Ovary (tissue), 9 donors: ENCODE data around the gene PODNL1. TPM values are rescaled to one million over a fixed set of nuclear protein-coding genes. Genes with fewer than 3 reads are reported as not detected.

ENCODE experiments used
- DNase-seq, 5 donors: peaks; one replicate each; pipeline ENCODE4 v3.0.0-alpha.2; 2019 to 2020
- H3K27ac ChIP-seq, 2 donors: fragments of 200-600 bp; one replicate each; pipeline versions ENCODE4 v1.5.1 to v1.8.0; 2019 to 2022
- H3K27me3 ChIP-seq: fragments of 200-600 bp; one replicate; pipeline ENCODE4 v1.8.0; 2022
- H3K36me3 ChIP-seq: fragments of 200-600 bp; sonication (generic); one replicate; pipeline ENCODE4 v1.5.1; 2019
- H3K4me1 ChIP-seq: one replicate; pipeline ENCODE4 v1.8.1; 2013; ENCODE audit warnings: mild to moderate bottlenecking, moderate library complexity; ENCODE audit not compliant: insufficient read depth
- H3K4me3 ChIP-seq: fragments of 200-600 bp; sonication (generic); one replicate; pipeline ENCODE4 v1.5.1; 2017
- H3K9me3 ChIP-seq, 2 donors: fragments of 200-600 bp in 1 of 2; sonication (generic) in 1 of 2; one replicate each; pipeline versions ENCODE4 v1.5.1 to v1.8.1; 2013 to 2019; ENCODE audit warnings: mild to moderate bottlenecking in 1 of 2, moderate library complexity in 1 of 2
- CTCF ChIP-seq, 3 donors: fragments of 450-650 bp in 2 of 3; fragments of 200-600 bp in 1 of 3; IDR thresholded peaks; one replicate each; pipeline versions ENCODE4 v1.5.1 to v1.8.0; 2016 to 2022; ENCODE audit warnings: antibody characterized with exemption in 3 of 3, mild to moderate bottlenecking in 1 of 3
- EP300 ChIP-seq: sonication (generic); formaldehyde crosslinking; IDR thresholded peaks from one replicate; pipeline ENCODE4 v1.6.1; 2017; ENCODE audit warnings: antibody characterized with exemption
- POLR2A ChIP-seq: fragments of 450-650 bp; IDR thresholded peaks from one replicate; pipeline ENCODE4 v1.6.1; 2017; ENCODE audit warnings: antibody characterized with exemption, mild to moderate bottlenecking, moderate library complexity
- WGBS, 3 donors: extraction: QIAGEN DNeasy Blood & Tissue Kit in 1 of 3; methylation state at CpG; one replicate each; pipeline versions ENCODE4 v1.1.5 to v1.1.7; 2013 to 2017; 5-methylcytosine and 5-hydroxymethylcytosine counted together
- intact Hi-C, 4 donors: fragments of 100-400 bp; cut with DNase I; formaldehyde crosslinking; loops; one replicate each; pipeline versions ENCODE4 v1.11.0 to v1.15.1; 2022 to 2023
- polyA plus RNA-seq, 2 donors: library from polyadenylated mRNA; stranded (reverse); fragments of 200-250 nt in 1 of 2; fragments of 350-450 nt in 1 of 2; fragmentation: Illumina TruSeq in 1 of 2; extraction: RNeasy Lipid Tissue Mini Kit (QIAGEN cat#74804) in 1 of 2; gene quantifications; one replicate each; pipeline ENCODE4 v1.2.3, GENCODE V29; 2013 to 2014
- total RNA-seq, 7 donors: library from RNA; depleted of rRNA in 2 of 7; stranded (reverse); fragments of >200 nt in 2 of 7; fragmentation: NEBNext Ultra II Directional in 3 of 7; extraction: Animal tissue kit (Norgen Biotek cat#: 25700) in 3 of 7; gene quantifications; one replicate each; pipeline versions ENCODE4 v1.1.0 to v1.2.4, GENCODE V29; 2016 to 2023
- donor health status: DM: no; HTN: no; CAD: no; lungs with moderate emphysema.
- donor health status: DM: no; HTN: no; CAD: no.
- donor health status: Bipolar disorder and iron deficiency.
- donor health status: DM: yes; HTN: yes; CAD: no.
- donor health status: DM: no; HTN: no; CAD: no.
- donor health status: DM: yes; HTN: yes; CAD: no.

The PODNL1 gene
- total and polyA plus RNA-seq, 9 donors: 0.48 to 3.8 (median 1.4) TPM

DNA sequence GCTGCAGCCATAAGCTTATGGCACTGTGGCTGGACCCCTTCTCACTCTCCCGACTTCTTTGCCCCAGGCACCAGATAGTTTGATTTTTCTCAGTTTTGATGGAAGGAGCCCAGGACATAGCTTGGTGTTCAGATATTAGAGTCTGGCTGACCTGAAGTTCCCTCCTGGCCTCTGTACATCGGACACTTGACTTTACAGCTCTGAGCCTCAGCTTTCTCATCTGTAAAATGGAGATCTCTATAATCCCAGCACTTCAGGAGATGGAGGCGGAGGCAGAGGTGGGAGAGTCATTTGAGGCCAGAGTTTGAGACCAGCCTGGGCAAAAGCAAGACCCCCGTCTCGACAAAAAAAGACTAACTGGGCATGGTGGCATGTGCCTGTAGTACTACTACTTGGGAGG is 31.3 kb downstream of the PODNL1 start:
- intact Hi-C loops: no loop called here
- Histone ChIP-seq H3K27ac (peak overlapping the region in 1 of 2 donors; percentile 67), H3K9me3 (no peaks in the 10 kb centered on the region), H3K36me3 (no peaks in the 10 kb centered on the region), H3K4me1 (peaks cover 6% of the 10 kb centered on the region), H3K4me3 (peak overlapping the region; percentile 80), H3K27me3 (no peaks in the 10 kb centered on the region)
- TF ChIP-seq CTCF (IDR thresholded peaks at IDR 0.05) (no peak), EP300 (no peak), POLR2A (no peak)
- 82 to 85% (median 83%) methylated on average over 5 of the region's 5 CpGs for WGBS, 3 donors
- no peak for DNase-seq

- no peak for DNase-seq
- no peaks in the 10 kb centered on the region for H3K36me3 ChIP-seq
- peak overlapping the region; percentile 80 for H3K4me3 ChIP-seq
- H3K27ac ChIP-seq: peak overlapping the region; percentile 39 to 67
- intact Hi-C loops: no loop called here
- TF ChIP-seq POLR2A: no peak
- no peaks in the 10 kb centered on the region for H3K9me3 ChIP-seq
- no peaks in the 10 kb centered on the region for H3K27me3 ChIP-seq
- WGBS, 3 donors: 1 to 4% (median 3%) methylated on average over 6 to 13 of the region's 13 CpGs
- peaks cover 6% of the 10 kb centered on the region for H3K4me1 ChIP-seq
Measured at GRCh38 chr19:13906521-13906904, 31.7 kb downstream of the PODNL1 start.

- TF ChIP-seq CTCF (IDR thresholded peaks at IDR 0.05) (peak in 1 of 3 donors; percentile 20), EP300 (no peak), POLR2A (peak; percentile 43)
- 4 to 7% (median 7%) methylated on average over 73 to 86 of the region's 86 CpGs for WGBS, 3 donors
- Histone ChIP-seq H3K27me3 (no peaks in the 10 kb centered on the region), H3K4me3 (peak within 1 kb of the TSS; percentile 80), H3K9me3 (no peaks in the 10 kb centered on the region), H3K4me1 (peaks cover 6% of the 10 kb centered on the region), H3K27ac (peak within 1 kb of the TSS; percentile 39 to 67), H3K36me3 (no peaks in the 10 kb centered on the region)
- intact Hi-C loops: no loop called here
- peak; percentile 88 to 93 (median 91) for DNase-seq
Measured at GRCh38 chr19:13905634-13906520, 32.3 kb downstream of the PODNL1 start, which contains the start of the genes BRME1 and CC2D1A. Gene BRME1, minus strand, starts transcription at chr19:13906117. Its CDS starts 1,225 bp downstream, at chr19:13904892. Gene CC2D1A, plus strand, starts transcription at chr19:13906201. Its CDS starts 241 bp downstream, at chr19:13906442.

- intact Hi-C loops: no loop called here
- Histone ChIP-seq H3K36me3 (no peaks in the 10 kb centered on the region), H3K27me3 (no peaks in the 10 kb centered on the region), H3K9me3 (no peaks in the 10 kb centered on the region), H3K27ac (no peak overlapping the region), H3K4me3 (no peak overlapping the region), H3K4me1 (peaks cover 6% of the 10 kb centered on the region)
- no peak for TF ChIP-seq EP300
- TF ChIP-seq POLR2A: no peak
- no peak for TF ChIP-seq CTCF (IDR thresholded peaks at IDR 0.05)
- DNase-seq: no peak
- WGBS, 3 donors: 71 to 80% (median 72%) methylated on average over 4 of the region's 4 CpGs
Measured at GRCh38 chr19:13902993-13903555, 35.1 kb downstream of the PODNL1 start.
